Measurements from ENCODE around the gene GP1BB.

GP1BB gene

DNA sequence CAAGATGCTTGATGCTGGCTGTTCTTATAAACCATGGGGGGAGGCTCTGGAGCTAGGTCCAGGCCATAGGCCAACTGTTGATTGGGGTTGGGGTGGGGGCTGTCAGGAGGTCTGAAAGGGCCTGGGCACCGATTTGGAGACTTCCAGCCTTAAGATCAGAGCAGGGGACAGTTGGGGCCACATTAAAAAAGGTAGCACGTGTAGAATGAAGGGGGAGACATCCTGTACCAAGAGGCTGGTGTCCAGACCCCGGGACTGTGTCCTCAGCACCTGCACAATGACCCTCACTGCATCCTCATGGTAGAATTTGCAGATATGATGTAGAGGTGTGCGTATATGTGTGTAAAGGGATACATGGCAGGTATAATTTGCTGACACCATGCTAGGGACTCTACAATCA, 24.8 kb downstream of the GP1BB start:
- DNase-seq (ENCODE audit: extremely low spot score): no peak
- ChIA-PET CTCF (no interaction called here), POLR2A (no interaction called here)
- TF ChIP-seq NFRKB (IDR thresholded peaks at IDR 0.05) (no peak), FOXK2 (IDR thresholded peaks at IDR 0.05) (no peak), LEF1 (IDR thresholded peaks at IDR 0.05; ENCODE audit: borderline replicate concordance) (no peak), HDGF (IDR thresholded peaks at IDR 0.05; ENCODE audit: borderline replicate concordance) (no peak), FOXM1 (IDR thresholded peaks at IDR 0.05; ENCODE audit: borderline replicate concordance) (no peak), PKNOX1 (IDR thresholded peaks at IDR 0.05) (no peak), ELF4 (IDR thresholded peaks at IDR 0.05) (no peak), L3MBTL2 (conservative IDR thresholded peaks at IDR 0.05) (no peak), TARDBP (IDR thresholded peaks at IDR 0.05) (no peak)

DNA sequence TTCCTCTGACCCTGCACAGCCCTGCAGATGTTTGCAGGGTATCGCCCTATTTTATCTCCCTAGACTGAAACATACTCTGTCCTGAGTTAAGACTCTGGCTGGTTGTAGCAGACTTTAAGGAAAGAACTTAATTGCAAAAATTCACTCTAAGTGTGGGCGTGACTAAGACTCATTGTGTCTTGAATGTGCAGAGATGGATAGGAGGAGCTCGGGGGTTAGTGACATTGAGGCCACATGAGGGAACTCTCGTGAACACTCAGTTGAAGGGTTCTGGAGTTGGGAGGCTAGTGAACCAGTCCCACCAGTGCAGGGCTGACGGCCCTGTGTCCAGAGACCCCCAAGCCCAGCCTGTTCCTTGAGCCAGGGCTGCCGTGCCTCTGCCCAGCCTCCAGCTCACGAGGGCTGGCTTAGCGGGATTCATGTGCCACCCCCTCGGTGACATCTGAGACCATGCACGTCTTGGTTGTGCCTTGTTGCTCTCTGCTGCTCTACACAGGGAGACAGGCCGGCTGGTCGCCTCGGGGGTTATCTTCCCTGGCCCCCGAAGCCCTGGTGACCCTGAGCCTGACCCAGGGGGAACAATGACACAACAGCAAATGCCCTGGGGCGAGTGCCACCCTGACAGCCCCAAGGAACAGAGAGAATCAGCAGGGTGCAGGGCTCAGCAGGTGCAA, 25.8 kb downstream of the GP1BB start:
- no peak for DNase-seq (ENCODE audit: extremely low spot score)
- TF ChIP-seq PKNOX1 (IDR thresholded peaks at IDR 0.05) (no peak), ZNF384 (IDR thresholded peaks at IDR 0.05) (no peak), HDGF (IDR thresholded peaks at IDR 0.05; ENCODE audit: borderline replicate concordance) (no peak), FOXA1 (IDR thresholded peaks at IDR 0.05) (no peak), NFRKB (IDR thresholded peaks at IDR 0.05) (no peak), SUZ12 (IDR thresholded peaks at IDR 0.05) (no peak), BHLHE40 (IDR thresholded peaks at IDR 0.05; ENCODE audit: borderline replicate concordance) (no peak), LEF1 (IDR thresholded peaks at IDR 0.05; ENCODE audit: borderline replicate concordance) (no peak), L3MBTL2 (conservative IDR thresholded peaks at IDR 0.05) (no peak), FOXK2 (IDR thresholded peaks at IDR 0.05) (no peak), ELF4 (IDR thresholded peaks at IDR 0.05) (no peak), SP1 (IDR thresholded peaks at IDR 0.05) (no peak), FOXM1 (IDR thresholded peaks at IDR 0.05; ENCODE audit: borderline replicate concordance) (no peak), ARNT (IDR thresholded peaks at IDR 0.05) (no peak)
- POLR2A ChIA-PET: interaction anchor here (0.7 kb wide), 1 partner anchor 106 kb away, joined by 4 read pairs; no protein-coding TSS in a partner anchor
- CTCF ChIA-PET: interaction anchor here (1.2 kb wide), 1 partner anchor 19 kb away, joined by 4 read pairs; no protein-coding TSS in a partner anchor

GRCh38 chr22:19749876-19750275, 26.5 kb downstream of the GP1BB start:
- no peak for DNase-seq (ENCODE audit: extremely low spot score)
- ChIA-PET CTCF (interaction anchor here (1.2 kb wide), 1 partner anchor 20 kb away, joined by 4 read pairs; no protein-coding TSS in a partner anchor), POLR2A (interaction anchor here (0.7 kb wide), 1 partner anchor 105 kb away, joined by 4 read pairs; no protein-coding TSS in a partner anchor)
- TF ChIP-seq SUZ12 (IDR thresholded peaks at IDR 0.05): no peak
- TF ChIP-seq CTBP1 (IDR thresholded peaks at IDR 0.05; ENCODE audit: borderline replicate concordance): no peak

DNA sequence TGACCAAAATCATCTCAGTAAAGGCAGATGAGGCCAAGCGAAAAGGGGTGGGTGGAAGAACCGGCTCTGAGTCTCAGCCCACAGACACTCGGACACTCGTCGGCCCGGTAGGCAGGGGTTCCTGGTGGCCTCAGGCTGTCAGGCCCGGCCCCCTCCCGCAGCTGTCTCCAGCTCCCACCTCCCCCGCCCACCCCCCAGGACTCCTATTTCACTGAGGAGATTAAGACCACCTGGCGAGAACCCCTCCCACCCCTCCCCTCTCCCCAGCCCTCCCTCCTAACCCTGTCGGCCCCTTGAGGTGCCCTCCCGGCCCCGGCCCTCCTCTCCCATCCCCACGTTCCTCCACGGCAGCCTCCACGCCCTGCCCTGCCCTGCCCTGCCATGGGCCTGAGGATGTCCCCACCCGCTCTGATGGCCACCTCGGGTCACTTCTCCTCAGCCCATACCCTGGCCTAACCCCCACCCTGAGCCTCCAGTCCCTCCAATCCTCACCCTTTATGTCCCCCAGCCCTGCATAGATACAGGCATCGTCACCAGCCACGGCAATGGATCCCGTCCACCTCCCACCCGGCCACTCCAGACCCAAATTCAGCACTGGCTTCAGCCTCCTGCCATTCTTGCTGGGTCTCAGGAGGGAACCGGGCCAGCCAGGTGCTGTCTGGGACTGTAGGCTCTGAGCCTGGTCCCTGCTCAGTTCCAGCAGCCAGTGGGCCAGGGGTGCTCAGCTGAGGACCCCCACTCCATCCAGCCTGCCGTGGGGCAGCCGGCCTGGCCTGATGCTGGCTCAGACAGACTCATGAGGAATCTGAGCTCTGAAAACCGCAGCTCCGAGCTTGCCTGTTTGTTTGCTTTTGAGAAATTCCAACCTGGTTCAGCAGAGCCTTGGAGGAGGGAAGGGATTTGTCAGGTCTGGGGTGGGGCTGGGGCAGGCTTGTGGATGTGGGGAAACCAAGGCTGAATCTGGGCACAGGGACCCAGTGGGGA, 27.5 kb downstream of the GP1BB start:
- CTCF ChIA-PET: interaction anchor here (1.2 kb wide), 1 partner anchor 20 kb away, joined by 4 read pairs; no protein-coding TSS in a partner anchor
- POLR2A ChIA-PET: interaction anchor here (1.7 kb wide), 1 partner anchor 14 kb away, joined by 3 read pairs; no protein-coding TSS in a partner anchor
- DNase-seq (ENCODE audit: extremely low spot score): no peak
- TF ChIP-seq CTBP1 (IDR thresholded peaks at IDR 0.05; ENCODE audit: borderline replicate concordance) (no peak), SUZ12 (IDR thresholded peaks at IDR 0.05) (no peak), BHLHE40 (IDR thresholded peaks at IDR 0.05; ENCODE audit: borderline replicate concordance) (no peak), NFRKB (IDR thresholded peaks at IDR 0.05) (no peak), FOXM1 (IDR thresholded peaks at IDR 0.05; ENCODE audit: borderline replicate concordance) (no peak), ELF4 (IDR thresholded peaks at IDR 0.05) (no peak)

GRCh38 chr22:19751497-19752245, 28.3 kb downstream of the GP1BB start:
- DNase-seq (ENCODE audit: extremely low spot score): no peak
- CTCF ChIA-PET: no interaction called here
- TF ChIP-seq BHLHE40 (IDR thresholded peaks at IDR 0.05; ENCODE audit: borderline replicate concordance): no peak
- TF ChIP-seq SP1 (IDR thresholded peaks at IDR 0.05): no peak
- no peak for TF ChIP-seq L3MBTL2 (conservative IDR thresholded peaks at IDR 0.05)
- TF ChIP-seq ZNF384 (IDR thresholded peaks at IDR 0.05): no peak
- TF ChIP-seq NFRKB (IDR thresholded peaks at IDR 0.05): no peak
- no peak for TF ChIP-seq ARNT (IDR thresholded peaks at IDR 0.05)
- TF ChIP-seq ELF4 (IDR thresholded peaks at IDR 0.05): no peak
- TF ChIP-seq TARDBP (IDR thresholded peaks at IDR 0.05): no peak
- no peak for TF ChIP-seq FOXA1 (IDR thresholded peaks at IDR 0.05)
- TF ChIP-seq FOXK2 (IDR thresholded peaks at IDR 0.05): no peak
- TF ChIP-seq LEF1 (IDR thresholded peaks at IDR 0.05; ENCODE audit: borderline replicate concordance): no peak
- no peak for TF ChIP-seq FOXM1 (IDR thresholded peaks at IDR 0.05; ENCODE audit: borderline replicate concordance)
- no peak for TF ChIP-seq PKNOX1 (IDR thresholded peaks at IDR 0.05)
- TF ChIP-seq CTBP1 (IDR thresholded peaks at IDR 0.05; ENCODE audit: borderline replicate concordance): no peak
- TF ChIP-seq SUZ12 (IDR thresholded peaks at IDR 0.05): no peak
- TF ChIP-seq HDGF (IDR thresholded peaks at IDR 0.05; ENCODE audit: borderline replicate concordance): no peak
- POLR2A ChIA-PET: interaction anchor here (1.7 kb wide), 1 partner anchor 13 kb away, joined by 3 read pairs; no protein-coding TSS in a partner anchor

All from HEK293T (cell line).